ENCODE data around the gene CCDC14. TPM values are rescaled to one million over a fixed set of nuclear protein-coding genes. Genes with fewer than 3 reads are reported as not detected.

Gene CCDC14
- total and polyA plus RNA-seq, 2 of the 4 experiments (the other 2 are of a cell fraction): 82.1 to 109 TPM

GRCh38 chr3:123980539-123980938 lies 19.5 kb upstream of the CCDC14 start:
- no peak overlapping the region for H2BK20ac ChIP-seq (ENCODE audit: low read depth, low read length)
- H4K91ac ChIP-seq (ENCODE audit: insufficient read depth, low read depth, low read length): no peak overlapping the region
- DNase-seq (no peak), ATAC-seq (ENCODE audit: low read depth) (no peak)
- dilution Hi-C loops (cut with HindIII; ENCODE audit: low sequenced_read_pairs, unreplicated experiment) (no loop called here), intact Hi-C loops (cut with micrococcal nuclease) (no loop called here), in situ Hi-C loops (cut with MboI; ENCODE audit: low sequenced_read_pairs) (no loop called here)
- no peak overlapping the region for H4K8ac ChIP-seq (ENCODE audit: low read depth in 2 of 2, low read length in 2 of 2)
- H2BK120ac ChIP-seq (ENCODE audit: low read depth, low read length): no peak overlapping the region
- no peak overlapping the region for H2AK5ac ChIP-seq (ENCODE audit: low read depth, low read length)
- no peak overlapping the region for H2AK9ac ChIP-seq (replicated peaks; ENCODE audit: low read depth, low read length, poor library complexity)
- peaks cover 3% of the 10 kb centered on the region for H3K9me3 ChIP-seq (ENCODE audit: control insufficient read depth, insufficient read depth, low read length)
- H3K18ac ChIP-seq (ENCODE audit: low read depth, low read length): no peak overlapping the region
- H4K20me1 ChIP-seq (ENCODE audit: insufficient read depth, low read length): no peaks in the 10 kb centered on the region
- no CpG with 5 or more reads among the region's 4 CpGs for WGBS, 2 experiments (ENCODE audit: extremely low coverage in 2 of 2, insufficient read length in 1 of 2)
- no peak overlapping the region for H2BK15ac ChIP-seq (ENCODE audit: low read depth, low read length)
- H3K4me2 ChIP-seq (ENCODE audit: low read depth, low read length): peak overlapping the region; percentile 87; the same call in 1 of the 2 replicates
- H3K36me3 ChIP-seq (ENCODE audit: control insufficient read depth, insufficient read depth, low read length): no peaks in the 10 kb centered on the region
- no peak overlapping the region for H3K14ac ChIP-seq (replicated peaks; ENCODE audit: low read depth, low read length)
- no peak overlapping the region for H2AFZ ChIP-seq (replicated peaks; ENCODE audit: low read length, poor library complexity)
- H3K4ac ChIP-seq (ENCODE audit: low read depth, low read length): no peak overlapping the region
- BruUV-seq (replicated peaks): no TSS peak
- H3K79me1 ChIP-seq (ENCODE audit: low read depth in 1 of 2, low read length in 2 of 2): no peaks in the 10 kb centered on the region
- H3K4me1 ChIP-seq (ENCODE audit: control insufficient read depth, insufficient read depth, low read length): peaks cover 6% of the 10 kb centered on the region
- no peak for TF ChIP-seq RAD21 (IDR thresholded peaks at IDR 0.05; ENCODE audit: low read length)
- TF ChIP-seq MAFK (IDR thresholded peaks at IDR 0.05; ENCODE audit: low read depth, low read length): 0 out of 2 replicates have a peak, but pooled peaks have one; percentile 52
- no peak for TF ChIP-seq RFX5 (IDR thresholded peaks at IDR 0.05; ENCODE audit: low read depth, low read length)
- TF ChIP-seq FOS (IDR thresholded peaks at IDR 0.05; ENCODE audit: low read depth, low read length): no peak
- TF ChIP-seq MAZ (IDR thresholded peaks at IDR 0.05; ENCODE audit: borderline replicate concordance, low read depth, low read length): no peak
- no peak for TF ChIP-seq RCOR1 (IDR thresholded peaks at IDR 0.05; ENCODE audit: insufficient replicate concordance, low read length)
- 0 out of 2 replicates have a peak overlapping the region, but pooled peaks have one; percentile 12 for H3K23ac ChIP-seq (ENCODE audit: low read depth, low read length)
- no peak overlapping the region for H3K9ac ChIP-seq (ENCODE audit: low read depth, low read length)
- H2BK5ac ChIP-seq (ENCODE audit: low read depth, low read length, poor library complexity, severe bottlenecking): no peak overlapping the region
- ChIA-PET POLR2A (ENCODE audit: unreplicated experiment) (no interaction called here), CTCF (no interaction called here)
- no peak overlapping the region for H3K56ac ChIP-seq (ENCODE audit: extremely low read depth, insufficient read depth, low read length)
- H3K27ac ChIP-seq (ENCODE audit: insufficient read depth, low read length): no peak overlapping the region
- H3K27me3 ChIP-seq (ENCODE audit: control insufficient read depth, insufficient read depth, low read length): peaks cover 20% of the 10 kb centered on the region
- H3K9me1 ChIP-seq (ENCODE audit: insufficient read depth, low read length): no peaks in the 10 kb centered on the region
- H3K4me3 ChIP-seq (ENCODE audit: insufficient read depth, low read depth, low read length): no peak overlapping the region
- H4K5ac ChIP-seq (ENCODE audit: low read depth, low read length): no peak overlapping the region
